Suppressor macrophage treated with lipopolysaccharide for 1 hour (primary cell): ENCODE data around the gene NETO1.

Experiments used
- DNase-seq, 3 donors: peaks; one replicate each; pipeline ENCODE4 v3.0.0-alpha.2; 2020 to 2022

Gene NETO1

DNA sequence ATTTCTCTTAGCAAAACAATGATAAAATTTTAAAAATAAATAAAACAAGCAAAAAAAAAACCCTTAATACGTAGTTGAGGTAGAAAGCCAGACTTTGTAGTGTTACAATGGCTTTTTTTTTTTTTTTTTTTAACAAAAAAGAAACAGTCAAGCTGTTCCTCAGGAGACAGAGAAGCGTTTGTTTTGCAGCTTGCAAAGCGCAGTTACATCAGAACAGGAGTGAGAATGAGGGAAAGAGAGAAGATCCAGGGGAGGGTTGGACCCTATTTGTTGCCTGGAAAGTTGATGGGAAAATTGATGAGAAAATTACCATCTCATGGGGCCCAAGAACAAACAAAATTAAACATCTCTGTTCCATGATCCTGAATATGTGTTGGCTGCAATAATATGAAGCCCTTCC is 146.5 kb downstream of the NETO1 start:
- no peak for DNase-seq

GRCh38 chr18:72720116-72720515 is 147.7 kb downstream of the NETO1 start:
- DNase-seq, result no peak

GRCh38 chr18:72704202-72704601 is 163.6 kb downstream of the NETO1 start:
- DNase-seq, result no peak

- DNase-seq, result peak in 1 of 3 donors; percentile 3
These were observed 166.7 kb downstream of the NETO1 start for GRCh38 chr18:72700961-72701710.

- DNase-seq, result no peak
These were observed 170.1 kb downstream of the NETO1 start for GRCh38 chr18:72697706-72698105.

- no peak for DNase-seq
These were observed 175.2 kb downstream of the NETO1 start for GRCh38 chr18:72692595-72692994.
